Large intestine (tissue), 3 donors: ENCODE results near the gene ESRRG. TPM values are rescaled to one million over a fixed set of nuclear protein-coding genes. Genes with fewer than 3 reads are reported as not detected.

Source experiments
- DNase-seq, 2 donors: peaks; one replicate each; pipeline versions ENCODE4 v3.0.0 to v3.0.0-alpha.2; 2013
- H3K27ac ChIP-seq: one replicate; pipeline ENCODE4 v1.5.1; 2013; ENCODE audit warnings: low read length
- H3K27me3 ChIP-seq: 2 replicates; pipeline ENCODE4 v1.6.1; 2013; ENCODE audit warnings: low read length; ENCODE audit not compliant: control insufficient read depth, insufficient read depth
- H3K36me3 ChIP-seq: 2 replicates; pipeline ENCODE4 v1.6.1; 2013; ENCODE audit warnings: low read length; ENCODE audit not compliant: control insufficient read depth, insufficient read depth
- H3K4me1 ChIP-seq: one replicate; pipeline ENCODE4 v1.6.1; 2013; ENCODE audit warnings: low read length; ENCODE audit not compliant: control insufficient read depth, insufficient read depth
- H3K4me3 ChIP-seq: one replicate; pipeline ENCODE4 v1.5.1; 2013; ENCODE audit warnings: low read length
- H3K9me3 ChIP-seq: one replicate; pipeline ENCODE4 v1.6.1; 2013; ENCODE audit warnings: mild to moderate bottlenecking, low read depth, low read length, moderate library complexity; ENCODE audit not compliant: control insufficient read depth
- WGBS: methylation state at CpG from one replicate; pipeline ENCODE4 v1.1.5; 2013; ENCODE audit warnings: low lambda C conversion rate; ENCODE audit not compliant: insufficient coverage; 5-methylcytosine and 5-hydroxymethylcytosine counted together
- polyA plus RNA-seq: library from polyadenylated mRNA; unstranded; fragments of 120-200 nt; gene quantifications from one replicate; pipeline ENCODE4 v1.2.1, GENCODE V29; 2013

Gene ESRRG
- polyA plus RNA-seq, 1 donor: 9.0 TPM

DNA sequence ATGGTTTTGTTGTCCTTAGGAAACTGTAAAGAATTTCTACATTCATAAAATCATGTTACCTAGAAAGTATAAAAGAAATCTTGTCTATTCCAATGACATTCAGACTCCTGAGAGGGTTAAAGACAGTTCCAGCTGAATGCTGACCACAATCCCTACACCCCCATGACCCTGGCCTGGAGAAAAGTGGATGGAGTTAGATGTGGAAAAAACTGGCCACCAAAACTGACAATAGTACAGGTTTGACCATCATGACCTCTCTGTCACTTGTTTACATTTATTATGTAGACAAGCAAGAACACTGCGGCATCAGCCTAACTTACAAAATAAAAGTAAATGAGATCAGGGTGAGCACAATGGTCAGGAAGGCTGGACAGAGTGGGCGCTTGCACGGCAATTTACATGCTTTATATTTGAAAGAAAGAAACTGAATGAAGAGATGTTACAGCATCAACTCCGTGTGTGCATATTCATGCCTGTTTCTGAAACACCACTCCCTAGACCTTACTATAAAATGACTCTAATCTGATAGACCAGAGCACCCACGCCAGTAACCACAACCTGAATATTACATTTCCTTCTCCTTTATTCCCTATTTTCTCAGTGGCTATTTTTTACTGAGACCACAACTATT, 116.0 kb downstream of the ESRRG start:
- Histone ChIP-seq H3K27me3 (no peaks in the 10 kb centered on the region), H3K9me3 (no peaks in the 10 kb centered on the region), H3K36me3 (no peaks in the 10 kb centered on the region), H3K27ac (no peak overlapping the region), H3K4me3 (no peak overlapping the region), H3K4me1 (no peaks in the 10 kb centered on the region)
- WGBS: 83% methylated on average over 2 of the region's 5 CpGs
- no peak for DNase-seq

DNA sequence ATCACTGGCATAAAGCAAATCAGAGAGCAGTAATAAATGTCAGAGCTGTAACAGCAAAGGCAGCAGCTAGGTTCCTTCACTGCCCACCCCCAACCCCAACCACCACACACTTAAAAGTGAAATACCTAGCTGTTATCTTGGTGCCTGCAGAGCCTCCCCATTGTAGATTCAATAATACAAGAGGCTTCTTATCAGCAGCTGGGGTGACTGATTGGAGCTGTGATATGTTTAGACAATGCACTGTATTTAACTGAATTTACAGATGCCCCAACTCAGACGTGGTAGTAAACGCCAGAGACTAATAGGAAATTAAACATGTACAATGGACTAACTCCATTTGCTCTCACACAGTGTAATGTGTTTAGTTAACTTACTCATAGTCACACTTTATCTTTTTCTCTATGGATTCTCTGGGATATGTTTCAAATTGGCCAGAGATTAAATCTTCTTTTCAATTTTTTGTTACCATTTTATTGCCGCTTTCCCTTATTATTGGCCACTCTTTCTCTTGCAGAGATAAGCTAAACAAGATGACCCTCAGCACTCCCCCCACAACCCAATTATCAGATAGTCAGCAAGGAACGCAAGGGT, 117.1 kb downstream of the ESRRG start:
- Histone ChIP-seq H3K9me3 (no peaks in the 10 kb centered on the region), H3K27me3 (no peaks in the 10 kb centered on the region), H3K36me3 (no peaks in the 10 kb centered on the region), H3K4me3 (no peak overlapping the region), H3K27ac (no peak overlapping the region), H3K4me1 (no peaks in the 10 kb centered on the region)
- DNase-seq: peak in 1 of 2 donors; percentile 7
- WGBS: 47% methylated on average over 2 of the region's 4 CpGs

DNA sequence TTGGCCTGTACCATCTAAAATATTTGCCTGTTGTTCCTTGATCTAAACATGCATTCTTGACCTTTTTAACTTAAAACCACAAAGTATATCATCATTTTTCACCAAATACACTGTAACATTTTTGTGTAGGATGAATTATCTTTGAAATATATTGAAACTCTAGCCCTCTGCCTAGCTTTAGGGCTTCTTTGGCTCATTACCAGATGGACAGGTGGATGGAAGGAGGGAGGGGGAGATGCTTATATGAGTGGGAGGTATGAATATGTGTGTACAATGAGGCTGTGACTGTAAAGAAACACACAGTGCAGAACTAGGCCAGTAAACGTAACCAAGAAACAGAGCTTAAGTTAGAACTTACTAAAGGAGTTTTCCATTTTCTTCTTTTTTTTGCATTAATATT, 118.5 kb downstream of the ESRRG start:
- no peaks in the 10 kb centered on the region for H3K27me3 ChIP-seq
- H3K36me3 ChIP-seq: no peaks in the 10 kb centered on the region
- H3K4me1 ChIP-seq: no peaks in the 10 kb centered on the region
- H3K4me3 ChIP-seq: no peak overlapping the region
- no peaks in the 10 kb centered on the region for H3K9me3 ChIP-seq
- no CpG with 5 or more reads among the region's 1 CpG for WGBS
- no peak overlapping the region for H3K27ac ChIP-seq
- DNase-seq: no peak

GRCh38 chr1:216600730-216601609, 122.3 kb downstream of the ESRRG start:
- H3K4me3 ChIP-seq: peak overlapping the region; percentile 68
- no peaks in the 10 kb centered on the region for H3K27me3 ChIP-seq
- peak overlapping the region; percentile 91 for H3K27ac ChIP-seq
- H3K4me1 ChIP-seq: no peaks in the 10 kb centered on the region
- H3K36me3 ChIP-seq: no peaks in the 10 kb centered on the region
- no CpG with 5 or more reads among the region's 58 CpGs for whole genome bisulfite sequencing
- H3K9me3 ChIP-seq: no peaks in the 10 kb centered on the region
- peak; percentile 84 to 93 for DNase-seq

- WGBS: 60% methylated on average over 1 of the region's 6 CpGs
- Histone ChIP-seq H3K4me1 (no peaks in the 10 kb centered on the region), H3K4me3 (no peak overlapping the region), H3K9me3 (no peaks in the 10 kb centered on the region), H3K27ac (no peak overlapping the region), H3K27me3 (no peaks in the 10 kb centered on the region), H3K36me3 (no peaks in the 10 kb centered on the region)
- DNase-seq: no peak
These were observed 123.4 kb downstream of the ESRRG start for GRCh38 chr1:216599851-216600250.

- Histone ChIP-seq H3K9me3 (no peaks in the 10 kb centered on the region), H3K27ac (no peak overlapping the region), H3K4me3 (no peak overlapping the region), H3K36me3 (no peaks in the 10 kb centered on the region), H3K4me1 (no peaks in the 10 kb centered on the region), H3K27me3 (no peaks in the 10 kb centered on the region)
- no peak for DNase-seq
These were observed 124.8 kb downstream of the ESRRG start for GRCh38 chr1:216598448-216598847.

GRCh38 chr1:216596281-216596862, 126.9 kb downstream of the ESRRG start:
- Histone ChIP-seq H3K4me3 (no peak overlapping the region), H3K27me3 (no peaks in the 10 kb centered on the region), H3K4me1 (no peaks in the 10 kb centered on the region), H3K27ac (no peak overlapping the region), H3K36me3 (no peaks in the 10 kb centered on the region), H3K9me3 (no peaks in the 10 kb centered on the region)
- peak in 1 of 2 donors; percentile 20 for DNase-seq
- no CpG with 5 or more reads among the region's 7 CpGs for WGBS

DNA sequence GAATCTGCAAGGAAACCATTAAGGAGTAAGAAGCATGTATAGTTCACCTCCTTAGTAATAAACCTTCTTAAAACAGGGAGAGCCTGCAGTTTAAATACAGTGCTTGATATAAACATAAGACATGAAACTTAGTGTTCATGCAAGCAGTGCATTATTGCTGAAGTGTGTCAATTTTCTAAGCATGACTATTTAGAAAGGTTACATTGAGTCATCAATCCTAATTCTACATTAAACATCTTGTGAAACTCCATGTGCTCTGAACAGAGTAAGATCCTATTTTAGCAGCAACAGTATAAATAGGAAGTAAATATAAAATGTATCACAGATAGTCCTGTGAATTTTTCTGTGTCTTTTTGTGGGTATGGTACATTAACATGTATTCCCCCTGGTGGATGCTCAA, 135.5 kb downstream of the ESRRG start:
- Histone ChIP-seq H3K36me3 (no peaks in the 10 kb centered on the region), H3K4me1 (no peaks in the 10 kb centered on the region), H3K9me3 (peaks cover 6% of the 10 kb centered on the region), H3K27ac (no peak overlapping the region), H3K27me3 (no peaks in the 10 kb centered on the region), H3K4me3 (no peak overlapping the region)
- DNase-seq: no peak

DNA sequence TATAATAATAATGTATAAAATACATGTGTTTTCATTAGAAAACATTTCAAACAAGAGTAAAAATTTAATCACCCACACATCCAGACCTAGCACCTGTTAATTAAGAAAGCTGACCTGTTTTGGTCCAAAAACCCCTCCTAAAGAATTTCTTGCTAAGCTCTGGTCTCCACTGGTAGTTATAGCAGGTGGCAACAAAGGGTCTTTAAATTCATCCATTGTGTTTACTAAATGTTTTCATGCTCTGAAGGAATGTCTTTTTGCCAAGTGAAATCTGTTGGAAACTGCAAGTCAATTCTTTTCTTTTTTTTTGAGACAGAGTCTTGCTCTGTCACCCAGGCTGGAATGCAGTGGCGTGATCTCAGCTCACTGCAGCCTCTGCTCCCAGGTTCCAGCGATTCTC, 141.1 kb downstream of the ESRRG start:
- Histone ChIP-seq H3K36me3 (no peaks in the 10 kb centered on the region), H3K4me3 (no peak overlapping the region), H3K27me3 (no peaks in the 10 kb centered on the region), H3K4me1 (no peaks in the 10 kb centered on the region), H3K9me3 (peaks cover 6% of the 10 kb centered on the region), H3K27ac (no peak overlapping the region)
- no CpG with 5 or more reads among the region's 2 CpGs for WGBS
- DNase-seq: no peak

- H3K27me3 ChIP-seq: no peaks in the 10 kb centered on the region
- H3K4me3 ChIP-seq: no peak overlapping the region
- no peaks in the 10 kb centered on the region for H3K36me3 ChIP-seq
- peaks cover 6% of the 10 kb centered on the region for H3K9me3 ChIP-seq
- H3K4me1 ChIP-seq: no peaks in the 10 kb centered on the region
- no CpG with 5 or more reads among the region's 2 CpGs for WGBS
- DNase-seq: no peak
- H3K27ac ChIP-seq: no peak overlapping the region
These were observed 142.6 kb downstream of the ESRRG start for GRCh38 chr1:216580538-216581057.
